SU-DHL-6 (cell line): ENCODE data around the gene SAMD4B.

Experiments used
- H2AFZ ChIP-seq: fragments of 200-600 bp; sonication (generic); 2 replicates; pipeline ENCODE4 v1.6.1; 2014; ENCODE audit warnings: low read depth, mild to moderate bottlenecking, moderate library complexity, mixed read lengths, antibody characterized with exemption, low read length; ENCODE audit not compliant: severe bottlenecking
- H3F3A ChIP-seq: fragments of 200-600 bp; shearing (Covaris generic); 2 replicates; pipeline ENCODE4 v1.6.0; 2016; ENCODE audit warnings: antibody characterized with exemption, mild to moderate bottlenecking; ENCODE audit not compliant: insufficient read depth
- H3K27ac ChIP-seq: fragments of 200-600 bp; sonication (generic); 2 replicates; pipeline ENCODE4 v1.5.1; 2016; ENCODE audit warnings: low read depth, mild to moderate bottlenecking, low read length, moderate library complexity, mixed read lengths
- H3K27me3 ChIP-seq: fragments of 200-600 bp; sonication (generic), shearing (Covaris generic); 2 replicates; pipeline ENCODE4 v1.6.0; 2014; ENCODE audit warnings: mild to moderate bottlenecking, low read length
- H3K36me3 ChIP-seq: fragments of 200-600 bp; sonication (generic); 2 replicates; pipeline ENCODE4 v1.6.1; 2014; ENCODE audit warnings: mild to moderate bottlenecking, low read length, mixed read lengths
- H3K4me2 ChIP-seq: fragments of 300-600, 200-600 bp; shearing (Covaris generic), sonication (generic); 2 replicates; pipeline ENCODE4 v1.6.0; 2014; ENCODE audit warnings: low read length, low read depth, mild to moderate bottlenecking; ENCODE audit not compliant: poor library complexity, severe bottlenecking
- H3K4me3 ChIP-seq: fragments of 200-600 bp; sonication (generic); 2 replicates; pipeline ENCODE4 v1.5.1; 2014; ENCODE audit warnings: antibody characterized with exemption, low read length, mild to moderate bottlenecking, mixed read lengths; ENCODE audit not compliant: insufficient read depth, poor library complexity, severe bottlenecking
- H3K79me2 ChIP-seq: fragments of 200-600 bp; sonication (generic); 2 replicates; pipeline ENCODE4 v1.6.1; 2014; ENCODE audit warnings: mild to moderate bottlenecking, low read length, moderate library complexity; ENCODE audit not compliant: insufficient read depth
- H3K9ac ChIP-seq: fragments of 200-600 bp; sonication (generic); 2 replicates; pipeline ENCODE4 v1.7.0; 2014; ENCODE audit warnings: mild to moderate bottlenecking, low read length
- H3K9me2 ChIP-seq: fragments of 200-600 bp; sonication (generic); replicated peaks from 2 replicates; pipeline ENCODE4 v1.6.1; 2014; ENCODE audit warnings: low read length; ENCODE audit not compliant: insufficient read depth
- H3K9me3 ChIP-seq: fragments of 200-600 bp; sonication (generic); 2 replicates; pipeline ENCODE4 v1.6.1; 2014; ENCODE audit warnings: low read length, mixed read lengths; ENCODE audit not compliant: insufficient read depth
- H4K20me1 ChIP-seq: fragments of 200-600 bp; sonication (generic); 2 replicates; pipeline ENCODE4 v1.6.1; 2014; ENCODE audit warnings: low read depth, mild to moderate bottlenecking, antibody characterized with exemption, low read length, moderate library complexity, mixed read lengths
- CTCF ChIP-seq: fragments of 200-600 bp; sonication (generic); IDR thresholded peaks from one replicate; pipeline ENCODE4 v1.5.1; 2017; ENCODE audit warnings: antibody characterized with exemption, mild to moderate bottlenecking, low read length, moderate library complexity; ENCODE audit not compliant: insufficient read depth, poor library complexity, severe bottlenecking
- EZH2phosphoT487 ChIP-seq: fragments of 200-600 bp; sonication (generic), shearing (Covaris generic); conservative IDR thresholded peaks from 2 replicates; pipeline ENCODE4 v1.6.1; 2018; ENCODE audit warnings: mild to moderate bottlenecking, antibody characterized with exemption, low read length, moderate library complexity, mixed read lengths

Gene SAMD4B

GRCh38 chr19:39412100-39412866 lies 70.1 kb downstream of the SAMD4B start, which contains the start of gene PLEKHG2:
TSS of gene PLEKHG2 (plus strand) at chr19:39412669. CDS start at chr19:39414087, 1,418 bp downstream.
- Histone ChIP-seq H3K36me3 (no peaks in the 10 kb centered on the region), H3K9me3 (no peaks in the 10 kb centered on the region), H3F3A (peaks cover 40% of the 10 kb centered on the region), H3K4me2 (peak within 1 kb of the TSS; percentile 97), H2AFZ (peak within 1 kb of the TSS; percentile 73), H3K79me2 (peaks cover 27% of the 10 kb centered on the region), H3K9ac (peak within 1 kb of the TSS; percentile 100), H3K4me3 (peak within 1 kb of the TSS; percentile 100), H4K20me1 (no peaks in the 10 kb centered on the region), H3K27ac (peak within 1 kb of the TSS; percentile 98), H3K9me2 (no peaks in the 10 kb centered on the region), H3K27me3 (no peaks in the 10 kb centered on the region)
- TF ChIP-seq EZH2phosphoT487 (no peak), CTCF (peak; percentile 92)

GRCh38 chr19:39412867-39413271 lies 70.6 kb downstream of the SAMD4B start:
- Histone ChIP-seq H3K36me3 (no peaks in the 10 kb centered on the region), H3K9me2 (no peaks in the 10 kb centered on the region), H4K20me1 (no peaks in the 10 kb centered on the region), H3K4me2 (peak overlapping the region; percentile 91), H3K27me3 (no peaks in the 10 kb centered on the region), H3K4me3 (peak overlapping the region; percentile 100), H3K9me3 (no peaks in the 10 kb centered on the region), H3F3A (peaks cover 35% of the 10 kb centered on the region), H3K79me2 (peaks cover 22% of the 10 kb centered on the region), H3K9ac (peak overlapping the region; percentile 100), H2AFZ (peak overlapping the region; percentile 73), H3K27ac (peak overlapping the region; percentile 83)
- TF ChIP-seq CTCF: no peak
- no peak for TF ChIP-seq EZH2phosphoT487

GRCh38 chr19:39413272-39413910 lies 71.2 kb downstream of the SAMD4B start:
- H3K27ac ChIP-seq: peak overlapping the region; percentile 83

More at GRCh38 chr19:39413272-39413910, 71.2 kb downstream of the SAMD4B start:
- peaks cover 34% of the 10 kb centered on the region for H3F3A ChIP-seq
- H3K9me3 ChIP-seq: no peaks in the 10 kb centered on the region
- TF ChIP-seq CTCF: no peak
- TF ChIP-seq EZH2phosphoT487: no peak
- peaks cover 17% of the 10 kb centered on the region for H3K79me2 ChIP-seq
- peak overlapping the region; percentile 91 for H3K4me2 ChIP-seq
- H3K9ac ChIP-seq: peak overlapping the region; percentile 100
- H4K20me1 ChIP-seq: no peaks in the 10 kb centered on the region
- no peaks in the 10 kb centered on the region for H3K36me3 ChIP-seq
- peak overlapping the region; percentile 73 for H2AFZ ChIP-seq
- H3K27me3 ChIP-seq: no peaks in the 10 kb centered on the region
- no peaks in the 10 kb centered on the region for H3K9me2 ChIP-seq
- peak overlapping the region; percentile 100 for H3K4me3 ChIP-seq
